NB4 (cell line): ENCODE data around the gene TMEM204.

Experiments used
- DNase-seq: peaks from one replicate; pipeline ENCODE4 v3.0.0; 2010; ENCODE audit warnings: low read depth
- H3K4me3 ChIP-seq: one replicate; pipeline ENCODE4 v1.5.1; 2011; ENCODE audit warnings: mild to moderate bottlenecking, low read depth, low read length, moderate library complexity
- CTCF ChIP-seq: IDR thresholded peaks from one replicate; pipeline ENCODE4 v1.5.1; 2012; ENCODE audit warnings: low read depth, low read length
- MYC ChIP-seq: IDR thresholded peaks from 2 replicates; pipeline ENCODE4 v1.6.1; 2011; ENCODE audit warnings: low read depth, low read length
- POLR2A ChIP-seq: IDR thresholded peaks from 2 replicates; pipeline ENCODE4 v1.6.1; 2011; ENCODE audit warnings: mild to moderate bottlenecking; ENCODE audit not compliant: insufficient read length; ENCODE audit errors: extremely low read depth
- TF ChIP-seq, protein P1 (sequence below): IDR thresholded peaks from 2 replicates; pipeline ENCODE4 v1.6.1; 2011; ENCODE audit warnings: low read depth, low read length

The TMEM204 gene

GRCh38 chr16:1494129-1494640 is 39.3 kb upstream of the TMEM204 start:
- DNase-seq: peak; percentile 25
- no peak for TF ChIP-seq CTCF
- no peak for TF ChIP-seq POLR2A
- TF ChIP-seq MYC: no peak
- TF ChIP-seq, protein P1, sequence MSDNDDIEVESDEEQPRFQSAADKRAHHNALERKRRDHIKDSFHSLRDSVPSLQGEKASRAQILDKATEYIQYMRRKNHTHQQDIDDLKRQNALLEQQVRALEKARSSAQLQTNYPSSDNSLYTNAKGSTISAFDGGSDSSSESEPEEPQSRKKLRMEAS: no peak
- peak overlapping the region; percentile 64 for H3K4me3 ChIP-seq

DNA sequence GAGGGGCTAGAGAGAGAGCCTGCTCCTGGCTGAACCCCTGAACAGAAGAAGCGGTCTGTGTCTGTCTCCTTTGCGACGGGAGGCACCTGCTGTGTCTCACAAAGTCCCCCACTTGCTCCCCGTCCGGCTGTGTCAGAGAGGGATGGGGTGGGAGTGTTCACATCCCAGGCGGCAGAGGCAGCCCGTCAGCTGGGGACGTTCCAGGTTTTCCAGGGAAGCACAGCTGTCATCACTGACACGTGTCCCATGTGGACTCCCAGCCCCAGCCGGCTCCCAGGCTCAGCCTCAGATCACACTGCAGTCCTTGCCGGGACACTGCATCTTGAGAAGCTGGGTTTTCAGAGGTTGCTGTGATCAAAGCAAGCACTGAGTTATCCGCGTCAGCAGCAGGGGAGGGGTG is 38.8 kb upstream of the TMEM204 start:
- H3K4me3 ChIP-seq: no peak overlapping the region

GRCh38 chr16:1495211-1495888 is 38.1 kb upstream of the TMEM204 start:
- no peak for TF ChIP-seq POLR2A
- TF ChIP-seq MYC: no peak
- TF ChIP-seq, protein P1: no peak
- no peak for TF ChIP-seq CTCF
- DNase-seq: no peak
- no peak overlapping the region for H3K4me3 ChIP-seq

More for the DNA sequence above, 38.8 kb upstream of the TMEM204 start:
- no peak for DNase-seq
- TF ChIP-seq CTCF (no peak), POLR2A (no peak), MYC (no peak)
- TF ChIP-seq, protein P1: no peak

GRCh38 chr16:1495889-1496262 is 37.6 kb upstream of the TMEM204 start:
- TF ChIP-seq POLR2A: no peak
- TF ChIP-seq CTCF: no peak
- no peak for TF ChIP-seq MYC
- TF ChIP-seq, protein P1: no peak
- DNase-seq: no peak
- H3K4me3 ChIP-seq: no peak overlapping the region

DNA sequence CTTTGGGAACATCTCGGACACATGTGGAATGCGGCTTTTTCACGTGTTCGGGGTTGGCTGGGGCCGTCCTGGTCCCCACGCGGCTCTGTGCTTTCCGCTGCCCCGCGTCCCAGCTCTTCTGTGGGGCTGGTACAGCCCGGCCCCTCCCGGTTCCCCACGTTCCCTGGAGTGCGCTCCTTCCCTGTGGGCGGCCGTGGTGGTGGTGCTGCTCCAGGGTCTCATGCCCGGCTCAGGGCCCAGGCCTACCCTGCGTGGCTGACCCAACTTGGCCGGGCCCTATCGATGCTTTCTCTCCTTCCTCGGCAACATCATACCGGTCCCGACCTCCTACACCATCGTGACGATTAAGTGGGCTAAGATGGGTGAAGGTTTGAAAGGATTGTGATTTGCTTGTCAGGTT is 37.0 kb upstream of the TMEM204 start:
- no peak overlapping the region for H3K4me3 ChIP-seq
- DNase-seq: no peak
- TF ChIP-seq MYC (no peak), POLR2A (no peak), CTCF (no peak)
- TF ChIP-seq, protein P1: no peak
